KMS-11 (cell line): ENCODE data around the gene MACROD2.

ENCODE experiments used
- H2AFZ ChIP-seq: fragments of 200-600 bp; sonication (generic); 2 replicates; pipeline ENCODE4 v1.6.1; 2016; ENCODE audit warnings: antibody characterized with exemption, mixed run types, low read depth
- H3K27ac ChIP-seq: fragments of 200-600 bp; sonication (generic); 2 replicates; pipeline ENCODE4 v1.6.1; 2016; ENCODE audit warnings: mild to moderate bottlenecking, mixed run types
- H3K27me3 ChIP-seq: fragments of 200-600 bp; sonication (generic); 2 replicates; pipeline ENCODE4 v1.6.1; 2017; ENCODE audit warnings: mild to moderate bottlenecking, low read depth, mixed run types, moderate library complexity; ENCODE audit not compliant: insufficient read depth
- H3K36me3 ChIP-seq: fragments of 200-600 bp; sonication (generic); 2 replicates; pipeline ENCODE4 v1.6.1; 2017; ENCODE audit warnings: mild to moderate bottlenecking, mixed run types; ENCODE audit not compliant: insufficient read depth
- H3K4me1 ChIP-seq: fragments of 200-600 bp; sonication (generic); 2 replicates; pipeline ENCODE4 v1.6.1; 2016; ENCODE audit warnings: mild to moderate bottlenecking, low read depth, mixed run types; ENCODE audit not compliant: poor library complexity, severe bottlenecking
- H3K4me2 ChIP-seq: fragments of 200-600 bp; sonication (generic); 2 replicates; pipeline ENCODE4 v1.7.0; 2016; ENCODE audit warnings: mild to moderate bottlenecking, mixed run types
- H3K4me3 ChIP-seq: fragments of 200-600 bp; sonication (generic); IDR thresholded peaks from 2 replicates; pipeline ENCODE4 v1.6.1; 2017; ENCODE audit warnings: low read depth, low read length, mixed read lengths; ENCODE audit not compliant: insufficient read depth
- H3K79me2 ChIP-seq: fragments of 200-600 bp; sonication (generic); 2 replicates; pipeline ENCODE4 v1.6.1; 2016; ENCODE audit warnings: low read depth, mixed run types; ENCODE audit not compliant: insufficient read depth
- H3K9ac ChIP-seq: fragments of 200-600 bp; sonication (generic); 2 replicates; pipeline ENCODE4 v1.6.1; 2016; ENCODE audit warnings: mild to moderate bottlenecking, mixed run types
- H4K20me1 ChIP-seq: fragments of 200-600 bp; sonication (generic); 2 replicates; pipeline ENCODE4 v1.6.1; 2016; ENCODE audit warnings: mild to moderate bottlenecking, mixed run types; ENCODE audit not compliant: insufficient read depth
- TF ChIP-seq, protein P1 (sequence below): fragments of 200-600 bp; sonication (generic); conservative IDR thresholded peaks from 2 replicates; pipeline ENCODE4 v1.6.1; 2017; ENCODE audit warnings: low read depth, mild to moderate bottlenecking, antibody characterized with exemption, low read length, moderate library complexity, mixed read lengths

Gene MACROD2

DNA sequence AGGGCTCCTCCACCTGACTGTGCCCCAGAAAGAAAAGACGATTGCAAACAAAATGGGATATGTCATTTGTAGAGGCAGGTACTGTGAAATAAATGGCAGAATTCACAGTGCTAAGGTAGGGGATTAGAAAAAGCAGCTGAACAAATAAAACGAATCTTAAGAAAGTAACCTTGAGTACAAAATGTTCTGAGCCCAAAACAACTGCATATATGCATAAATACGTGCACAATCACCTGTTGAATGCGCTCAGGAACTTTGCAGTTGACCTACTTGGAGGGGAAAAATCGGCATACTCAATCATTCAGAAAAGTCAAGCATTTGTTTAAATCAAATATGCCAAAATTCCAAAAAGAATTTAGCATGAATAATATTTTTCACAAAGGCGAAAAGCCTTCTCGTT lies 1114.2 kb downstream of the MACROD2 start:
- no peak overlapping the region for H3K9ac ChIP-seq
- H3K27ac ChIP-seq, result no peak overlapping the region
- no peaks in the 10 kb centered on the region for H3K36me3 ChIP-seq
- H3K79me2 ChIP-seq, result no peaks in the 10 kb centered on the region
- no peaks in the 10 kb centered on the region for H3K27me3 ChIP-seq
- TF ChIP-seq, protein P1, sequence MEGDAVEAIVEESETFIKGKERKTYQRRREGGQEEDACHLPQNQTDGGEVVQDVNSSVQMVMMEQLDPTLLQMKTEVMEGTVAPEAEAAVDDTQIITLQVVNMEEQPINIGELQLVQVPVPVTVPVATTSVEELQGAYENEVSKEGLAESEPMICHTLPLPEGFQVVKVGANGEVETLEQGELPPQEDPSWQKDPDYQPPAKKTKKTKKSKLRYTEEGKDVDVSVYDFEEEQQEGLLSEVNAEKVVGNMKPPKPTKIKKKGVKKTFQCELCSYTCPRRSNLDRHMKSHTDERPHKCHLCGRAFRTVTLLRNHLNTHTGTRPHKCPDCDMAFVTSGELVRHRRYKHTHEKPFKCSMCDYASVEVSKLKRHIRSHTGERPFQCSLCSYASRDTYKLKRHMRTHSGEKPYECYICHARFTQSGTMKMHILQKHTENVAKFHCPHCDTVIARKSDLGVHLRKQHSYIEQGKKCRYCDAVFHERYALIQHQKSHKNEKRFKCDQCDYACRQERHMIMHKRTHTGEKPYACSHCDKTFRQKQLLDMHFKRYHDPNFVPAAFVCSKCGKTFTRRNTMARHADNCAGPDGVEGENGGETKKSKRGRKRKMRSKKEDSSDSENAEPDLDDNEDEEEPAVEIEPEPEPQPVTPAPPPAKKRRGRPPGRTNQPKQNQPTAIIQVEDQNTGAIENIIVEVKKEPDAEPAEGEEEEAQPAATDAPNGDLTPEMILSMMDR, result no peak
- H3K4me1 ChIP-seq, result no peaks in the 10 kb centered on the region
- no peak overlapping the region for H2AFZ ChIP-seq
- H4K20me1 ChIP-seq, result no peaks in the 10 kb centered on the region
- H3K4me2 ChIP-seq, result no peak overlapping the region
- H3K4me3 ChIP-seq, result no peak overlapping the region

DNA sequence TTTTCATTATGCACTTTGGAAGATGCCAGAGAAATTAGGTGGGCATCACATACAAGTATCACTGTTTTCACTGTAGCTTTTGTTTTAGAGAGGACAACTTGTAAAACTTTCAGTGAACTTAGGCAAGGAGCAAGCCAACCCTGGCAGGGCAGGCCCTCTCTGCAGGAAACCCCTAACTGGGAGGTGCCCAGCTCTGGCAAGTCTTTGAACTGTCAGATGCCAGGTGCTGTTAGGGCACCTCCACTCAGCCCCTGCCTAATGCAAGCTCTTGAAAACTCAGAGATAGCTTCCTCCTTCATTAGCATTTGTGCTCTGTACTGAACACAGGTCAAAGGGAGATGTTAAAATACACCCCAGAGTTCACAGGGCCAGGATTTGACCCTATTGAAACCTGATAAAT lies 1116.3 kb downstream of the MACROD2 start:
- no peak overlapping the region for H3K4me2 ChIP-seq
- no peaks in the 10 kb centered on the region for H3K79me2 ChIP-seq
- no peaks in the 10 kb centered on the region for H3K36me3 ChIP-seq

DNA sequence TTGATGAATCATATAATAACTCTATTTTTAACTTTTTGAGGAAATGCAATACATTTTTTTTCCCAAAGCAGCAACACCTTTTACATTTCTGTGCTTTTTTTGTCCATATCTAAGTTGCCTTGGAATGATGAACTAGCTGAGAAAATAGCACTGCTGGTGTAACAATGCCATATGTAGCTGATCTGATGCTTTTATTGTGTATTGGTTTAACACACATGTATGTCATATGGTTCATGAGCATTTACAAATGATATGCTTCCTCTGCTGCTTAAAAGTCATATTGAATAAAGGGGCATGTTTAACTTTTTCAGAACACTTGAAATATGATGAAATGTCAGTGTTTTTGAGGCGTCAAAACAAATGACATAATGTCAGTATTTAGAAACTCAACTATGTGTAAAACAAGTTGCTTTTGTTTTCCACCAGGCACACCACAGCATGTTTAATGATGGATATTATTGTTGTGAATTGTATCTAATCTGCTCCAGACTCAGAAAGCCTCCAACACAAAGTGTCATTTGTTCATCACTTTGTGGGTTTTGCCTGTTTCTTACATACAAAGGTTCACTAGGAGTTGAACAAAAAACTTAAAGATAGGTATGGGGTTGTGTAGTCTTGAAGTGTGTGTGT lies 1117.9 kb downstream of the MACROD2 start:
- no peaks in the 10 kb centered on the region for H3K4me1 ChIP-seq
- H3K27me3 ChIP-seq, result no peaks in the 10 kb centered on the region
- H3K79me2 ChIP-seq, result no peaks in the 10 kb centered on the region
- no peak overlapping the region for H3K9ac ChIP-seq
- H2AFZ ChIP-seq, result no peak overlapping the region
- H4K20me1 ChIP-seq, result no peaks in the 10 kb centered on the region
- H3K4me3 ChIP-seq, result no peak overlapping the region
- TF ChIP-seq, protein P1, result no peak
- no peaks in the 10 kb centered on the region for H3K36me3 ChIP-seq
- H3K4me2 ChIP-seq, result no peak overlapping the region
- H3K27ac ChIP-seq, result no peak overlapping the region

More for the DNA sequence above, 1116.3 kb downstream of the MACROD2 start:
- H4K20me1 ChIP-seq, result no peaks in the 10 kb centered on the region
- H3K9ac ChIP-seq, result no peak overlapping the region
- no peak overlapping the region for H3K4me3 ChIP-seq
- TF ChIP-seq, protein P1, result no peak
- no peaks in the 10 kb centered on the region for H3K27me3 ChIP-seq
- no peak overlapping the region for H3K27ac ChIP-seq
- no peaks in the 10 kb centered on the region for H3K4me1 ChIP-seq
- H2AFZ ChIP-seq, result no peak overlapping the region

DNA sequence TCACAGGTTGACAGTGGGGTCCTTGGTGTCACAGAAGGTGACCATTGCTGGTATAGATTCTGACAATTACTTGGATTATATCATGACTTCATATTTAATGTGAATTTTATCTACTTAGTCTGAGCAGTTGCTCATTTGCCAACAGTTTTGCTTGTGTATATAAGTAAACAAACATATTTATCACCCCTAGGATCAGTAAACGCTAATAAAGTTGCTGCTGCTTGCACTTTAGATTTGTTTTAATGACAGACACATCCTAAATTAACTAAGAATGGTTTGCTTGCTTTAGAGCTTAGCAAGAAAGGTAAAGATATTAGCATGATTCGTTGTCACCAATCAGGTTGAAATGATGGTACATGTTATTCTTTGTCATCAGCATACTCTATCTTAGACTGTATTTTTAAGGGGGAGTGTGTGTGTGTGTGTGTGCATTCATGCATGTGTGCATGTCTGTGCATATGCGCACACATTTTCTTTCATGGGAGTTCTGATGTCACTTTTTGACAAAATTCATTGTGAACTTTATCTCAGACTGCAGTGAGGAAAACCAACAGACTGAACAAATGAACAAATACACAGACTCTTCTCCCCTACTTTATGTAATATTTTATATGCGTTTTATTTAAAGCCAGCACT lies 1124.7 kb downstream of the MACROD2 start:
- Histone ChIP-seq H3K4me1 (no peaks in the 10 kb centered on the region), H3K79me2 (no peaks in the 10 kb centered on the region), H2AFZ (no peak overlapping the region), H3K36me3 (no peaks in the 10 kb centered on the region), H3K9ac (no peak overlapping the region), H3K4me2 (no peak overlapping the region), H3K27ac (no peak overlapping the region), H3K27me3 (no peaks in the 10 kb centered on the region), H4K20me1 (no peaks in the 10 kb centered on the region), H3K4me3 (no peak overlapping the region)
- TF ChIP-seq, protein P1, result no peak
